Suppressor macrophage (primary cell): ENCODE data around the gene PAPOLA.

Source experiments
- DNase-seq, 4 experiments: peaks; one replicate each; pipeline ENCODE4 v3.0.0-alpha.2; 2020 to 2022

PAPOLA gene

DNA sequence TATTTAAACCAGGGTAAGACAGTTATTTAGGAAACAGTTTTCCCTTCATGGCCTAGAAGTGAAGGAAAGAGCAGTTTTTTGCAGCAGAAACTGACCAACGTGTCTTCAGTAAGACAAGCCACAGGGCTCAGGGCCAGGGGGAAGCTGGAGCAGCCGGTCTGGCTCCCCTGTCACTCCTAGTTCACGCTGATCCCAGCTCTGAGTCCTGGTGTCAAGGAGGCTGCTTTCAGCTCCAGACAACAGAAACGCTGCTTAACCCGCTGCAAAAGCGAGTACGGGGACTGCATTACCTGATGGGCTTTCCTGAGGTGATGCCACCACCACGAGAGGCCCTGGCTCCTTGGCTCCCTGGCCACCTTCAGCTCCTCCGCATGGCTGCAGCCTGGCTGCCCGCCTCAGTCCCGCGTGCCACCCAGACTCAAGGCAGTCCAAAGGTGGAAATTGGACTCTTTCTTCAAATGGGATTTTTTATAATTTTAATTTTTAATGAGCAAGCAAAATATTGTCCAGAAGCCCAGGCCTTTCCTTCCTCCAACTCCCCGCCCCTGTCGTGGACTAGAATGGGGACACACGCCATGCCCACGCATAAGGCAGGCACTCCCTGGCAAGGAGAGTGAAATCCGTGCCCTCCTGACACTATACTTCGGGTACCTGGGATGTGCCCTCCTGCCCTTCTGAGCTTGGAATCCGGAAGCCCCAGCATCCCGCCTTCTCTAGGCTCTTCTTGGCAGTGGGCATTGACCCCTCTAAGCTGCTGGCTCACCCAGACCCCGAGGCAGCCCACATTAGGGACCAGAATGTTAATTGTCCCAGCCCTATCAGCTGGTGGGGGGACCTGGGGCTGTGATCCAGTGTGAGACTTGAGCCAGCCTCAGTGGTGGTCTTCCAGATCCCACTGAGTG is 85.0 kb downstream of the PAPOLA start:
- DNase-seq, result no peak

DNA sequence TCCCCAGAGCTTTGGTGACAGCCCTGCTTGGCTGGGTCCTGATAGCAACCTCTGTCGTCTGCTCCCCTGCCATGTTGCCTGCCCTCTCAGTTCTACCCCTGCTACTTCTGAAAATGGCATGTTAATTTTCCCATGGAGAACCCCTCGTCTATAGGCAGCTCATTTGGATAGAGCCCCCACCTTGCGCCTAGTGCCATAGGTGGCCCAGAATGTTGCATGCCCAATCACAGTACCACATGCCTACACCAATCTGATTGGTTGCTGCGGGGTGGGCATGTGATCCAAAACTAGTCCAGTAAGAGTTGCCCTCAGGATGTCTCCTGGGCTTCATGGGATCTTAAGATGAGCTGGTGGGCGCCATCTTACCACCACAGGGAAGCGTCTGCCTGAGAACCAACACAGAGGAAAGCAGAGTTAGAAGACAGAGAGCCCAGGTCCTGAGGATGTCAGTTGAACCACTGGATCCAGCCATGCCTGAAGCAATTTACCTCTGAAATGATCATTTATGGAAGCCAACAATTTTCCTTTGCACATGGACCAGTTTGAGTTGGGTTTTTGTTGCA is 85.7 kb downstream of the PAPOLA start:
- DNase-seq, result no peak

DNA sequence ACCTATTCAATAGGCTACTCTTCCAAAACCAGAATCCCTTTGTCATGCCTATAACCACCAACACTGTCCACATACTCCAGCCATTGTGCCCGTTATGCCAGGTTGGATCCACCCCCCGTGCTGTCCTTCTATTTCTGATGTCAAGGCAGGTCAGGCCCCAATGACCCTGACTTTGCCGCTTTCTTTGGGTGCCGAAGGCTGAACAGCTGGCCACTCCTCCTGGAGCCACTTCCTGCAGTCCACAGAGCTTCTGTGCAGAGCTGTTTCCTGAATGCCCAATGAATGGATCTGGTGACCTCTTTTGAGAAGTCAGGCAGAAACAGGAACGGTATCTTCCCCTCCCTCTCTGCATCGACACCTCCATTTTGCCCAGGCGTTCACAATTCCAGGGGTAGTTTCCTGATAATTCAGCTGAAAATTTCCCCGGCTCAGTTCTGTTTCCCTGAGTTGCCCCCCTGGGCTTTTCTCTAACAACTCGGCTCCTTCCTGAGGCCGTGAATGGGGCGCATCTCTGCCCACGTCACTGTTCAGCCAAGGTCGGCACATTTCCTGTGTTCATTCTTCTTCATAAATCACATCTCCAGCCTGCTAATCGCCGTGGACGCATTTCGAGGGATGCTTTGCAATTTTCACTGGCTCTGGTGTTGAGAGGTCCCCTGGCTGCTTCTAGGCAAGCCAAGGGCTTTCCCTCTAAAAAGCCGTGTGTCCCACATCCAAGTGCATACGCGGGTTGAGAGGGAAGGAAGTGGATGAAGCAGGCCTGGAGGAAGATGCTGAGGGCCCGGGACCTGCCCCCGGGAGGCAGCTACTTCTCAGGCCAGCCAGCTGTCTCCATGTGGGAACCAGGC is 86.5 kb downstream of the PAPOLA start:
- peak; percentile 2 to 35 (median 20) for DNase-seq

DNA sequence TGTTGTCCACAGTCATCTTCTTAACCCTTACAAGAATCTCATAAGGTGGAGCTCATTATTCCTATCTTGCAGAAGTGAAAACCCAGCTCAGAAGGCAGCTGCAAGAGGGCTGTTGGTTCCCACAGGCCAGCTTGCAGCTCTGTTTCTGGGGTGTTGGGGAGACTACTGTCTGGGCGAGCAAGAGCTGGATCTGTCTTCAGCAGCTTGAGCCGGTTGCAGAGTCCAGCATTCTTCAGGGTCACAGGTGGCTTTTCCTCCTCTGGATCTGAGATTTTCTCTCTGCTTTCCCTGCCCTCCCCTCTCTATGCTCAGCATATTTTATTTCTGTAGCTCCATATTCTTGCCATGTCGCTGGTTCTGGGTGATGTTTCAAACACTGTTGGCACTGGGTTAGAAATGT is 87.4 kb downstream of the PAPOLA start:
- no peak for DNase-seq

DNA sequence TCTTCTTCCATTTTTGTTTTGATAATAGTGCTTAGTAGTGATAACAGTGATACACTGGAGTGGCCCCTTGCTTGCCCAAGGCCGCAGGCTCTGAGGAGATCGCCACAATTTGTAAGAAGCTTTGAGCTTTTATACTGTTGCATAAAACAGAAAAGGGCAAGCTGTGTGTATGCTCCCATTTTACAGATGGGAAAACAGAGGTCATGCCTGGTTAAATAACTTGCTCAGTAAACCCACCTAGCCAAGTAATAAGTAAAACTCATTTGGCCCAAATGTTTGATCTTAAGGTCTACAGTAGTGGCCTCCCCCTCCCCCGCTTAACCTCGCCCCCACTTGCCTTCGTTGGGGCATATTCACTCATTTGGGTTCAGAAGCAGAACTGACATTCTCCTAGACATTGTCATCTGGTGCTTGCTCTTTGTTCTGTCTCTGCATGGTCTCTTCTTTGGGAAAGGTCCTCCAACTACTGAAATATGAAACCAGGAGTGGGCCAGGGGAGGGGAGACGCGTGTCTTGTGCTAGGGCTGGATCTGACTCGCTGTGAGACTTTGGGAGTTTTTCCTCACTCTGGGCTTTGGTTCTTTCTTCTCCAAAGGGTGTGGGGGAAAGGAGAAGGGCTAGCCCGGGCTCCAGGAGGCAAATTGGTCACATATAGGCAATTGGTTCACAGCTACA is 88.1 kb downstream of the PAPOLA start:
- no peak for DNase-seq

DNA sequence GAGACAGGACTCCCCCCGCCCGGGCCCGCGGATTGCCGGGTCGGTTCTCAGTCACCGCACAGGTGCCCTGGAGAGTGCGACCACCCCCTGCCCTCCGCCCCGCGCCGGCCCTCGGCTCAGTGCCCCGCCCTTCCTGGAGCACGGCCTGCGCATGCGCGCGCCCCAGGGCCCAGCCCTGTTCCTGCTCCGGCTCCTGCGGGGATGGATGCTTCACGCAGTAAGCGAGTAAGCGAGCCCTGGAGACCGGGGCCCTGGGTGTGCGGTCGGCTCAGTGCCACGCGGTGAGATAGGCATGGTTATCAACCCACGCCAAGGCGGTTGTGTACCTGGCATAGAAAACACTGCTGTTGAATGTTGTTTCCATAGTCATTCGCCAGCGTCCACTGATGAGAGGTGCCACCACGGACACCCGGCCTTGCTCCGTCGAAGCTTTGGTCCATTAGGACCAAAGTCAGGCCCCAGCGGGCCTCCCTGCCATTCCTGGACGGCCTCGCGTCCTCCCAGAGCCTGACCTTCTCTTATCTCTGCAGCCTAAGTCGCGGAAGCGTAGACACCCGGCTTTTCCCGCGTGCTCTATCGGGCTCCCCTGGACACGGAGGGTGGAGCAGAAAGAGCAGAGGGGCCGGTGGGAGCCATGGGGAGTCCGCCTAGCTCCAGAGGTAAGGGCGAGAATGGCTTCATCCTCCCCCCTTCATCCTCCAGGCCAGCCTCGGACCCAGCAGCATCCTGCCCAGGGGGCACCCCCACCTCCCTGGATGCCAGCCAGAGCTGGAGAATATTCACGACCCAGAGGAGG is 90.6 kb downstream of the PAPOLA start:
- DNase-seq, result peak; percentile 47 to 82 (median 64)

DNA sequence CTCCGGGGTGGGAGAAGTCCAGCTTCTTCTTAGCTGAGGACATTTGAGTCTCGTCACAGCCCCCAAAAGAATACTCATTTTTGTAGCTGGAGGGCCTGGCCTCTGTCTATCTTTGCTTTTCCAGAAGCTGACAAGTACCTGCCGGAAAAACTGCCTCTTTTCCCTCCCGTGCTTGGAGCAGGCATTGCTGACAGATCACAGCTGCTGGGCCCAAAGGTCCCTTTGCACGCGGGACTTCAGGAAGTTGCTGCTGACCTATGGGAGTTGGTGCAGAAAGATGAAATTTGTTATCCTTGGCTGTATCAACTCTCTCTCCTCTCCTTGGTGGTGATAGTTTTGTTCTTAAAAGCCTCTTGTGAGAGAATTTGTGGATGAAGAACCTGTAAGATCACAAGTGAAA is 92.8 kb downstream of the PAPOLA start:
- no peak for DNase-seq

DNA sequence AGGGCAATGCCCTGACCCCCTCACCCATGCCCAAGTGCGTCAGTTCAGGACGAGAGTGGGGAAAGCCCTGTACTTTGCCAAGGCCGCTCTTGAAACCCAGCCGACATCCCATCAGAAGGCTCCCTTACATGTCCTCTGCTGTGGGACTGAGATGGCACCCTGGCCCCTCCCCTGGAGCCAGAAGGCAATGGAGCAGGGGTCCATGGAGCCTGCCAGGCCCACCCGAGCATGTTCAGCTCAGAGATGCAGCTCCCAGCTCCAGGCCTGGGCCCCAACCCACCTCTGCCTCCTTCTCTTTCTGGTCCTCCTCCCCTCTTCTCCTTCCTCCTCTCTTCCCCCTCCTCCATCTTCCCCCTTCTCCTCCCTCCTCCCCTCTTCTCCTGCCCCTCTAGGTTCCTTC is 95.5 kb downstream of the PAPOLA start:
- no peak for DNase-seq

DNA sequence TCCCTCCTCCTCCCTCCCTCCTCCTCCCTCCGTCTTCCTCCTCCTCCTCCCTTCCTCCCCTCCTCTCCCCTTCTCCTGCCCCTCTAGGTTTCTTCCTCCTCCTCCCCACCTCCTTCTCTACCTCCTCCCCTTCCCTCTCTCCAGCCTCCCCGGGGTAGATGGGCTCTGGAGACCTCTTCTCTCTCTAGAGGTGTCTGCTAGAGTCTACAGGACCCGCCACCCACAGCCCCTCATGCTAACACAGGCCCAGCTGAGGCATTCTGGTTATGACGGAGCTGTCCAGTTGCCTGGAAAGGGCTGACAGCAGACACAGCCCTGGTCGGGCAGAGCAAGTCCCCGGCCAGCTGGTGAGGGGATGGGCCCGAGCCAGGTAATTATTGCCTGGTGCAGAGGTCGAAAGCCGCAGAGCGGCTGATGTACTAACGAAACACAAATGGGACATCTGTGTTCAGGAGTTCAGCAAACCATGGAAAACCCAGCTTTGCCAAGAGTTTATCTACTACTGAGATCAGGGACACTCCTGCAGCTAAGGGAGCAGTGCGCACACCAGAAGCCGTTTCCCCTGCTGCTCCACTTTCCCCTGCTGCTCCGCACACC is 96.2 kb downstream of the PAPOLA start:
- no peak for DNase-seq

DNA sequence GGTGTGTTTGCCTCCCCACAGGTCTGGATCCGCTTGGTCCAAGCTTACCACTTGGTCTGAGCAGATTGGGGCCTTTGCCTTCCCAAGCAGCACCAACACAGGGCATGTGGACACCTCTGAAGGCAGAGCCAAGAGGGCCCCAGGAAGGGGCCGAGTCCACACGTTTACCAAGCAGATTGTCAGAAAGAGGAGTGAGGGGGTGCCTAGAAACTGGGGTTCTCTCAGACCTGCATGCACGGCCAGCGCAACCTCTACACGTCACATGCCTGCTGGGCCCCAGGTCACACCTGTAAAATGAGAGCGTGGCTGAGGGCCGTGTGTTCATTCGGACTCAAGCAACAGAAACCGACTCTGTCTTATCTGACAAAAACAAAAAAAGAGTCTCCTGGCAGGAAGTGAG is 96.9 kb downstream of the PAPOLA start:
- no peak for DNase-seq

DNA sequence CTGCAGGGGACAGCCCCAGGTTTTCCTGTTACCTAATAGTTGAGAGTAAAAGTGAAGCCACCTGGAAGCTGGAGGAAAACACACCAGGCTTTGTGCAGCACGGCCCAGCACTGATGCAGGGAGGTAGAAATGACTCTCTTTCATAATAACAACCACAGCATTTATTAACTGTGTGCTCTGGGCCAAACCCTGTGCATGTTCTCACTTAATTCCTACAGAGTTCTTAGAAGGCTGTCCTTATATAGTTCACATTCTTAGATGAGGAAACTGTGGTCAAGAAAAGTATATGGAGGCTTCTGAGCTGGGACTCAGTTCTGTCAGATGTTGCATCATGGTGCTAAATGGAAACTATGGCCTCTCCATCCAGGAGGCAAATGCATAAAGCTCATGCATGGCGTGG is 100.0 kb downstream of the PAPOLA start:
- no peak for DNase-seq

DNA sequence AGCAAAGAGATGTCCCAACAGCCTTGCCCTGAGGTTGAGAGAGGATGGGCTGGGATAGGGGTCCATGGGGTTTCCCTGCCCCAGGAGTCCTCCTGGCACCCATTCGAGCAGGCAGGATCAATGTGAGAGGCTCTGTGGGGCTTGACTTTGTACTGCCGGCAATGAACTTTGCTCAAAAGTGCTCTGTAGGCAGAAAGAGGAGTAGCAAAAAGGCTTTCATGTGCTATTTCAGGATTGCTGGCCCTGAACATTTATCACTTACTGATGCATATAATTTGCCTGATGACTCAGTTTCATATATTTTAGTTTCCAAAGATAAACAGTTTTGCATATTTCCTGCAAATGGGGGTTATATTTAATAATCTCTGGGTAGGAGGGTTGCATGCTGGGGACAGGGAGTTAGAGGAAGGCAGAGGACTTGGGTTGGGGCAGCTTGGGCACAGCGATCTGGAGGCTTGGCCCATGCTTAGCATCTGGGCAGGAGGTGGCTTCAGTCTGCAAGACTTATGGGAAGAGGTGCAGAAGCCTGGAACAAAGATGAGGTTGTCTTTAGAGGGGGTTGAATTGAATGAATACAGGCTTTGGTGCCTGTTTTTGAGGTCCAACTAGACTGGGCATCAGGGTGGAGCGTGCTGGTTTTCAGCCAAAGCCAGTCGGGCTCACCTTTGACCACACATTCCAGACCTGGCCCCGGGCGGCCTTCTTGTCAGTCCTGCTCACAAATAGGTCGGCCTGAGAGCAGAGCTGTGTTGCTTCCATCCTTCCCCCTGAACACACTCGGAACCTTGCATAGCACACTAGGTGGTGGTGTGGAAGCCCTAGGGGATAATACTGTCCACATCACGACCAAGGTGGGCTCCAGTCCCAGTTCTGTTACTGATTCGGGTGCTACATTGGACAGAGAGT is 101.4 kb downstream of the PAPOLA start:
- no peak for DNase-seq

DNA sequence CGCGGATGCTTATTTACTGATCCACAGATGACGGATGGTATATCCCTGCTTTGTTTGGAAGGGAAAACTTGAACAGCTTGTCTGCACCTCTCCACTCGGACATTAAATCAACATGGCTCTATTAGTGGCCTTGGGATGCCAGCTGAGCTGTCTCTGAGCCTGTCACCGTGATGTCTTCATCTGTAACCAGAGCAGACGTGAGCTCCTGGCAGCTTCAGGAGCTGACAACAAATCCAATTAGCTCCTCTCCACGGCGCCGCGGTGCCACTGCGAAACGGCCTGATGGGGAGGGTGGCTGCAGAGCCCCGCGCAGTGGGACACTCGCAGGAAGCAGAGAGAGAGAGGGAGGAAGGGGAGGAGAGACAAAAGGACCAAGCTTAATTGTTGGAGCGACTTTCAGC is 112.3 kb downstream of the PAPOLA start:
- DNase-seq, result no peak

DNA sequence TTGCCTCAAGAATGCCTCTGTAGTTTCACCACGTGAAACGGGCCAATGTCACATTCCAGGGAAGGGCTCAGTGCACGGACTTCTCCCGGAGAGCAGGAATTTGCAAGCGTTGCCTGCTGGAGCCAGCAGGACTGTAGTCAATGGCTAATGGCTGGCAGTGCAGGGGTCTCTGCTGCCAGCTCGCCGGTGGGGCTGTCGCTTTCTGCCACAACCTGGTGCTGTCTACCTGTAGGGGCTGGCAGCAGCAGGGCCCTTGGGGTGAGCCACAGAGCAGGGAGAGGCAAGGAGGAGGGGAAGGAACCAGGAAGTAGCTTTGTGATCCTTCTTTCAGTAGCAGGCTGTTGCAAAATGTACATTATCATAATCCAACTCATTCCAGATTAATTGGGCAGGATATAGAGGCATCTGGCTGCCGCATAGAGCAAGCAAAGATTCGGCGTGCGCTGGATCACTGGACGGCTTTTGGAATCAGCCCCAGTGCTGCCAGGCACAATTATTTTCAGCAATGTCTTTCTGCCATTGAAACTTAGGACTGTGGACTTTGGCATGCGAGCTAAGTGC is 114.1 kb downstream of the PAPOLA start:
- no peak for DNase-seq
